GM23338 (cell line): ENCODE data around the gene MOB2. TPM values are rescaled to one million over a fixed set of nuclear protein-coding genes. Genes with fewer than 3 reads are reported as not detected.

Source experiments
- CTCF ChIP-seq, 2 experiments: fragments of 200-600 bp in 1 of 2; sonication (generic) in 1 of 2; conservative IDR thresholded peaks; 2 replicates each; pipeline versions ENCODE4 v1.5.1 to v1.6.1; 2016 to 2017; ENCODE audit warnings: antibody characterized with exemption in 2 of 2, low read depth in 2 of 2, mild to moderate bottlenecking in 2 of 2, moderate library complexity in 1 of 2
- ETS1 ChIP-seq: IDR thresholded peaks from 2 replicates; pipeline ENCODE4 v1.6.1; 2016; ENCODE audit warnings: antibody characterized with exemption
- EZH2phosphoT487 ChIP-seq: fragments of 200-600 bp; sonication (generic); IDR thresholded peaks from one replicate; pipeline ENCODE4 v1.8.1; 2018; ENCODE audit warnings: antibody characterized with exemption; ENCODE audit not compliant: unreplicated experiment
- JUNB ChIP-seq: IDR thresholded peaks from one replicate; pipeline ENCODE4 v1.6.1; 2016; ENCODE audit warnings: antibody characterized with exemption; ENCODE audit not compliant: unreplicated experiment
- ZNF114 ChIP-seq: fragments of 250-450 bp; sonication (Bioruptor Pico); IDR thresholded peaks from 2 replicates; pipeline ENCODE4 v1.5.0; 2020; ENCODE audit warnings: mild to moderate bottlenecking, moderate library complexity
- ZNF462 ChIP-seq: fragments of 250-450 bp; sonication (Bioruptor Pico); IDR thresholded peaks from 2 replicates; pipeline ENCODE4 v1.5.0; 2020; ENCODE audit warnings: mild to moderate bottlenecking, moderate library complexity
- polyA plus RNA-seq: library from polyadenylated mRNA; unstranded; fragments of >200 nt; fragmentation: Nextera tagmentation; extraction: Ambion mirVana; gene quantifications from 2 replicates; pipeline ENCODE4 v1.2.1, GENCODE V29; 2016
- total RNA-seq: library from RNA; depleted of rRNA; stranded (reverse); fragments of >200 nt; shearing (Covaris generic); gene quantifications from 2 replicates; pipeline ENCODE4 v1.2.3, GENCODE V29; 2014

MOB2 gene
- total and polyA plus RNA-seq, 2 experiments from 2014 or later: 10.1 to 19.7 TPM

- no peak for TF ChIP-seq ZNF462 (CRISPR knock-in tag)
- no peak for TF ChIP-seq CTCF (conservative IDR thresholded peaks at IDR 0.05; ENCODE audit: low read depth in 2 of 2)
- TF ChIP-seq EZH2phosphoT487: no peak
- no peak for TF ChIP-seq ZNF114
- no peak for TF ChIP-seq JUNB
- TF ChIP-seq ETS1: no peak
Observed at GRCh38 chr11:1480555-1481482, 5.8 kb downstream of the MOB2 start (continued).
